ENCODE measurements around the gene LHFPL6.

DNA sequence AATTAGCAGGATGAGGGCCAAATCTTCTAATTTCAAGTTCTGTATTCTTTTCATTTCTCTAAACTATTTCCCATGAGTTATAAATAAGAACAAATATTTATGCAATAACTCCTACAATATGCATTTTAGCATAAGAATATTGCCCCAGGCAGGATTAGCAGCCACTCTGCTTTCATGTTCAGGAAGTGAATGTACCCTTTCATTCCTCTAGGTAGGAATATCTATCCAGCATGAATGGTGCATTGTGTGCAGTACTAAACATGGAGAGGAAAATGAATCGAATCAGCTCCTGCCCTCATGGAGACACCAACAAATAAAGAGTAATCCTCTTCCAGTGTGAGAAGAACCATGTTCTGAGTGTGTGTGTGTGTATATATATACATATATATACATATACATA lies 41.0 kb downstream of the LHFPL6 start:
- TF ChIP-seq, protein P1, sequence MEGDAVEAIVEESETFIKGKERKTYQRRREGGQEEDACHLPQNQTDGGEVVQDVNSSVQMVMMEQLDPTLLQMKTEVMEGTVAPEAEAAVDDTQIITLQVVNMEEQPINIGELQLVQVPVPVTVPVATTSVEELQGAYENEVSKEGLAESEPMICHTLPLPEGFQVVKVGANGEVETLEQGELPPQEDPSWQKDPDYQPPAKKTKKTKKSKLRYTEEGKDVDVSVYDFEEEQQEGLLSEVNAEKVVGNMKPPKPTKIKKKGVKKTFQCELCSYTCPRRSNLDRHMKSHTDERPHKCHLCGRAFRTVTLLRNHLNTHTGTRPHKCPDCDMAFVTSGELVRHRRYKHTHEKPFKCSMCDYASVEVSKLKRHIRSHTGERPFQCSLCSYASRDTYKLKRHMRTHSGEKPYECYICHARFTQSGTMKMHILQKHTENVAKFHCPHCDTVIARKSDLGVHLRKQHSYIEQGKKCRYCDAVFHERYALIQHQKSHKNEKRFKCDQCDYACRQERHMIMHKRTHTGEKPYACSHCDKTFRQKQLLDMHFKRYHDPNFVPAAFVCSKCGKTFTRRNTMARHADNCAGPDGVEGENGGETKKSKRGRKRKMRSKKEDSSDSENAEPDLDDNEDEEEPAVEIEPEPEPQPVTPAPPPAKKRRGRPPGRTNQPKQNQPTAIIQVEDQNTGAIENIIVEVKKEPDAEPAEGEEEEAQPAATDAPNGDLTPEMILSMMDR (conservative IDR thresholded peaks at IDR 0.05 in 1 of 2, IDR thresholded peaks at IDR 0.05 in 1 of 2; ENCODE audit: extremely low read depth in 1 of 2, insufficient read depth in 1 of 2, low read depth in 1 of 2, low read length in 2 of 2), result no peak
- no peak for TF ChIP-seq EZH2 (IDR thresholded peaks at IDR 0.05; ENCODE audit: borderline replicate concordance, low read length)

Data from mammary epithelial cell (primary cell).